B cell (primary cell): ENCODE results near the gene DNAJB1. TPM values are rescaled to one million over a fixed set of nuclear protein-coding genes. Genes with fewer than 3 reads are reported as not detected.

Source experiments
- ATAC-seq: fragments of 200-7000 bp; cut with Tn5 transposase; one replicate; pipeline ENCODE4 v1.10.0; 2021; ENCODE audit warnings: low read depth, mild to moderate bottlenecking, moderate number of reproducible peaks, moderate library complexity
- CTCF ChIA-PET: fragments of 350-600 bp; sonication (Branson Sonifier 250); formaldehyde crosslinking; loops from one replicate; lab custom pipeline; 2021; ENCODE audit warnings: antibody characterized with exemption, inconsistent platforms; lab: Charles Lee
- POLR2A ChIA-PET: fragments of 350-600 bp; sonication (Branson Sonifier 250); formaldehyde crosslinking; loops from one replicate; lab custom pipeline; 2021; ENCODE audit warnings: antibody characterized with exemption; lab: Charles Lee
- DNase-seq: peaks from one replicate; pipeline ENCODE4 v3.0.0; 2013
- H2AFZ ChIP-seq: 2 replicates; pipeline ENCODE4 v1.6.1; 2012; ENCODE audit warnings: mild to moderate bottlenecking, low read depth, low read length; ENCODE audit not compliant: insufficient read depth, poor library complexity, severe bottlenecking
- H3K27ac ChIP-seq, 2 donors: 1 replicate in 1 of 2; 2 replicates in 1 of 2; pipeline ENCODE4 v1.5.1; 2012 to 2013; ENCODE audit warnings: low read length in 2 of 2, mild to moderate bottlenecking in 2 of 2, moderate library complexity in 1 of 2
- H3K27me3 ChIP-seq, 4 experiments: fragments of 200-600 bp in 1 of 4; sonication (generic) in 1 of 4; replicated peaks in 1 of 4; 1 replicate in 2 of 4; 2 replicates in 2 of 4; pipeline versions ENCODE4 v1.6.1 to v1.7.0; 2013 to 2016; ENCODE audit warnings: low read length in 3 of 4, mild to moderate bottlenecking in 2 of 4, mixed read lengths in 1 of 4, moderate library complexity in 1 of 4; ENCODE audit not compliant: insufficient read depth in 4 of 4, control insufficient read depth in 3 of 4; ENCODE audit errors: control extremely low read depth in 1 of 4
- H3K36me3 ChIP-seq, 2 experiments: replicated peaks in 1 of 2; 1 replicate in 1 of 2; 2 replicates in 1 of 2; pipeline versions ENCODE4 v1.6.1 to v1.7.1; 2013; ENCODE audit warnings: low read length in 1 of 2; ENCODE audit not compliant: insufficient read depth in 2 of 2, control insufficient read depth in 1 of 2; ENCODE audit errors: control extremely low read depth in 1 of 2, extremely low read depth in 1 of 2
- H3K4me1 ChIP-seq, 2 donors: fragments of 200-600 bp in 1 of 2; sonication (generic) in 1 of 2; 1 replicate in 1 of 2; 2 replicates in 1 of 2; pipeline versions ENCODE4 v1.5.1 to v1.6.1; 2013 to 2017; ENCODE audit warnings: low read length in 2 of 2; ENCODE audit not compliant: control insufficient read depth in 2 of 2, insufficient read depth in 2 of 2
- H3K4me2 ChIP-seq: replicated peaks from 2 replicates; pipeline ENCODE3; 2012; ENCODE audit warnings: mild to moderate bottlenecking, low read depth, low read length; ENCODE audit not compliant: poor library complexity, severe bottlenecking
- H3K4me3 ChIP-seq, 5 experiments: fragments of 200-600 bp in 1 of 5; sonication (generic) in 1 of 5; 1 replicate in 3 of 5; 2 replicates in 2 of 5; pipeline versions ENCODE4 v1.5.1 to v1.7.0; 2011 to 2016; ENCODE audit warnings: low read length in 4 of 5, mild to moderate bottlenecking in 4 of 5, low read depth in 2 of 5, control low read depth in 1 of 5, moderate library complexity in 1 of 5; ENCODE audit not compliant: insufficient read depth in 1 of 5; ENCODE audit errors: control extremely low read depth in 1 of 5, extremely low read depth in 1 of 5
- H3K79me2 ChIP-seq: fragments of 200-600 bp; sonication (generic); one replicate; pipeline ENCODE4 v1.6.0; 2016; ENCODE audit warnings: low read length; ENCODE audit not compliant: control insufficient read depth, insufficient read depth
- H3K9ac ChIP-seq: fragments of 200-600 bp; sonication (generic); 2 replicates; pipeline ENCODE4 v1.6.1; 2017; ENCODE audit warnings: mild to moderate bottlenecking, low read length, moderate library complexity
- H3K9me3 ChIP-seq, 3 donors: one replicate each; pipeline versions ENCODE4 v1.6.1 to v1.7.1; 2013; ENCODE audit warnings: low read length in 2 of 3; ENCODE audit not compliant: control insufficient read depth in 2 of 3, insufficient read depth in 1 of 3; ENCODE audit errors: control extremely low read depth in 1 of 3
- H4K20me1 ChIP-seq: 2 replicates; pipeline ENCODE4 v1.6.0; 2012; ENCODE audit warnings: mild to moderate bottlenecking, low read length; ENCODE audit not compliant: insufficient read depth, control insufficient read depth, poor library complexity, severe bottlenecking
- H3K27ac Mint-ChIP-seq: one replicate; pipeline ENCODE4 v1.8.0; 2021; ENCODE audit warnings: mixed read lengths
- H3K27me3 Mint-ChIP-seq: one replicate; pipeline ENCODE4 v1.8.0; 2021; ENCODE audit warnings: mixed read lengths
- H3K4me1 Mint-ChIP-seq: one replicate; pipeline ENCODE4 v1.8.0; 2021; ENCODE audit warnings: mixed read lengths
- H3K4me3 Mint-ChIP-seq: one replicate; pipeline ENCODE4 v1.8.0; 2021; ENCODE audit warnings: mixed read lengths
- H3K9me3 Mint-ChIP-seq: one replicate; pipeline ENCODE4 v1.8.0; 2022; ENCODE audit warnings: mixed read lengths; ENCODE audit not compliant: insufficient read depth
- EZH2 ChIP-seq: IDR thresholded peaks from 2 replicates; pipeline ENCODE4 v1.6.1; 2012; ENCODE audit warnings: borderline replicate concordance, low read depth, mild to moderate bottlenecking, moderate library complexity, low read length; ENCODE audit not compliant: insufficient read depth, poor library complexity, severe bottlenecking
- WGBS: methylation state at CpG from one replicate; pipeline ENCODE4 v1.1.5; 2013; ENCODE audit warnings: missing lambda C conversion rate; ENCODE audit not compliant: insufficient coverage; 5-methylcytosine and 5-hydroxymethylcytosine counted together
- intact Hi-C: fragments of 100-400 bp; cut with micrococcal nuclease; formaldehyde crosslinking; loops from one replicate; pipeline ENCODE4 v1.10.0; 2022
- polyA plus RNA-seq: library from polyadenylated mRNA; depleted of rRNA; stranded (reverse); fragments of >200 nt; gene quantifications from 2 replicates; pipeline ENCODE4 v1.2.3, GENCODE V29; 2012
- total RNA-seq, 2 donors: library from RNA; stranded (reverse); fragments of 120-200 nt in 1 of 2; gene quantifications; 1 replicate in 1 of 2; 2 replicates in 1 of 2; pipeline versions ENCODE4 v1.2.3 to v1.2.4, GENCODE V29; 2013 to 2022
- TF ChIP-seq, protein P1 (sequence below): fragments of 200-600 bp; IDR thresholded peaks from one replicate; pipeline ENCODE4 v1.8.0; 2022; ENCODE audit warnings: antibody characterized with exemption, mild to moderate bottlenecking

Gene DNAJB1
- total and polyA plus RNA-seq, 2 donors (not counting 1 experiment from before 2014, with no cell fraction given) = 72.8 to 194 TPM

DNA sequence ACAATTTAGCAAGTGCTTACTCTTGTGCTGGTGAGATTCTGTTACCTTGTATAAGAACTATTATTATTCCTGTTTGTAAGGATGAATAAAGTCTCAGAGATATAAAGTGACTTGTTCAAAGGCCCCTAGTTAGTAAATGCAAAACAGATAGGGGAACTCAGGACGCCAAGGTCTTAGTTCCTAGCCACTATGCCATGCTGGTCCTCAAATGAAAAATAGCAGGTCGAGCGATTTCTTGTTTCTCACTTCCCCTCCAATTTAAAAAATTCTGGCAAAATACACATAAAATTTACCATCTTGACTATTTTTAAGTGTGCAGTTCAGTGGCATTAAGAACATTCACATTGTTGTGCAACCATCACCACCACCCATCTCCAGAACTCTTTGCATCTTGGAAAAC is 12.3 kb upstream of the DNAJB1 start:
- H3K27ac Mint-ChIP-seq = no peak overlapping the region
- H3K4me3 Mint-ChIP-seq = peak overlapping the region; percentile 91
- ChIA-PET CTCF (no interaction called here), POLR2A (no interaction called here)
- no peaks in the 10 kb centered on the region for H3K27me3 Mint-ChIP-seq
- Histone ChIP-seq H3K27ac (peak overlapping the region; percentile 56 to 86), H3K4me1 (peaks cover 13 to 22% of the 10 kb centered on the region in 2 donors), H3K9ac (peak overlapping the region; percentile 90), H3K4me3 (peak overlapping the region in 2 of 5 experiments; percentile 64 to 82), H3K4me2 (peak overlapping the region; percentile 92), H4K20me1 (peaks cover 21% of the 10 kb centered on the region), H3K36me3 (peaks cover 1 to 5% of the 10 kb centered on the region in 2 experiments), H2AFZ (no peak overlapping the region), H3K79me2 (peaks cover 54% of the 10 kb centered on the region), H3K27me3 (no peaks in the 10 kb centered on the region), H3K9me3 (no peaks in the 10 kb centered on the region)
- ATAC-seq (no peak), DNase-seq (no peak)
- TF ChIP-seq, protein P1, sequence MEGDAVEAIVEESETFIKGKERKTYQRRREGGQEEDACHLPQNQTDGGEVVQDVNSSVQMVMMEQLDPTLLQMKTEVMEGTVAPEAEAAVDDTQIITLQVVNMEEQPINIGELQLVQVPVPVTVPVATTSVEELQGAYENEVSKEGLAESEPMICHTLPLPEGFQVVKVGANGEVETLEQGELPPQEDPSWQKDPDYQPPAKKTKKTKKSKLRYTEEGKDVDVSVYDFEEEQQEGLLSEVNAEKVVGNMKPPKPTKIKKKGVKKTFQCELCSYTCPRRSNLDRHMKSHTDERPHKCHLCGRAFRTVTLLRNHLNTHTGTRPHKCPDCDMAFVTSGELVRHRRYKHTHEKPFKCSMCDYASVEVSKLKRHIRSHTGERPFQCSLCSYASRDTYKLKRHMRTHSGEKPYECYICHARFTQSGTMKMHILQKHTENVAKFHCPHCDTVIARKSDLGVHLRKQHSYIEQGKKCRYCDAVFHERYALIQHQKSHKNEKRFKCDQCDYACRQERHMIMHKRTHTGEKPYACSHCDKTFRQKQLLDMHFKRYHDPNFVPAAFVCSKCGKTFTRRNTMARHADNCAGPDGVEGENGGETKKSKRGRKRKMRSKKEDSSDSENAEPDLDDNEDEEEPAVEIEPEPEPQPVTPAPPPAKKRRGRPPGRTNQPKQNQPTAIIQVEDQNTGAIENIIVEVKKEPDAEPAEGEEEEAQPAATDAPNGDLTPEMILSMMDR = no peak
- no peak for TF ChIP-seq EZH2
- H3K4me1 Mint-ChIP-seq = peaks cover 29% of the 10 kb centered on the region
- intact Hi-C loops = no loop called here
- H3K9me3 Mint-ChIP-seq = no peaks in the 10 kb centered on the region
- 6% methylated on average over 3 of the region's 3 CpGs for WGBS

DNA sequence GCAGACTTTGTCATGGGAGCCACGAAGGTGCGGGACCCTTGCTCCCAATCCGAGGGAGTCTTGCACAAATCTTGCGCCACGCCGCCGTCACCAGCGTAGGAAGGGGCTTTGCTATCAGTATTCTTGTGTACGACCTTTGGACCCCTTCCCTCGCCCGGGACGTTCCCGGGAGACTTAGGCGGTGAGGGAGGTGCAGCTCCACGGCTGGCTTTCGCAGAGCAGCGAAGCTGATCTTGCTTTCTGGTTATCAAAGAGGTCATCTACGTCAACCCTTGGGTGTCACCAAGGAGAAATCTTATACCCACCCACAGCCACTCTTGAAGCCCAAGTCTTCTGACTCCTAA is 11.8 kb upstream of the DNAJB1 start:
- POLR2A ChIA-PET = interaction anchor here (0.5 kb wide), 1 partner anchor 43 kb away, joined by 4 read pairs; no protein-coding TSS in a partner anchor
- Histone ChIP-seq H3K4me1 (peaks cover 13 to 22% of the 10 kb centered on the region in 2 donors), H3K27me3 (no peaks in the 10 kb centered on the region), H2AFZ (peak overlapping the region; percentile 92), H3K4me2 (peak overlapping the region; percentile 92), H3K36me3 (peaks cover 1 to 5% of the 10 kb centered on the region in 2 experiments), H3K79me2 (peaks cover 52% of the 10 kb centered on the region), H3K9ac (peak overlapping the region; percentile 90), H3K4me3 (peak overlapping the region; percentile 64 to 95 (median 72)), H3K27ac (peak overlapping the region; percentile 56 to 86), H3K9me3 (no peaks in the 10 kb centered on the region), H4K20me1 (peaks cover 19% of the 10 kb centered on the region)
- peaks cover 29% of the 10 kb centered on the region for H3K4me1 Mint-ChIP-seq
- H3K4me3 Mint-ChIP-seq = peak overlapping the region; percentile 91
- CTCF ChIA-PET = interaction anchor here (0.6 kb wide), 1 partner anchor 86 kb away, joined by 3 read pairs; no protein-coding TSS in a partner anchor
- intact Hi-C loops = no loop called here
- no peak for TF ChIP-seq EZH2
- TF ChIP-seq, protein P1 = no peak
- H3K27me3 Mint-ChIP-seq = no peaks in the 10 kb centered on the region
- H3K9me3 Mint-ChIP-seq = no peaks in the 10 kb centered on the region
- DNase-seq (no peak), ATAC-seq (no peak)
- peak overlapping the region; percentile 95 for H3K27ac Mint-ChIP-seq
- 0% methylated on average over 17 of the region's 18 CpGs for WGBS
